GM23338 (cell line): ENCODE measurements around the gene HOXA11.

Experiments
- CREB1 ChIP-seq: fragments of 250-450 bp; sonication (Bioruptor Pico); IDR thresholded peaks from 2 replicates; pipeline ENCODE4 v1.5.0; 2020; ENCODE audit warnings: low read depth, mild to moderate bottlenecking, moderate library complexity
- CTCF ChIP-seq, 2 experiments: fragments of 200-600 bp in 1 of 2; sonication (generic) in 1 of 2; conservative IDR thresholded peaks; 2 replicates each; pipeline versions ENCODE4 v1.5.1 to v1.6.1; 2016 to 2017; ENCODE audit warnings: antibody characterized with exemption in 2 of 2, low read depth in 2 of 2, mild to moderate bottlenecking in 2 of 2, moderate library complexity in 1 of 2
- POLR2AphosphoS5 ChIP-seq: IDR thresholded peaks from 2 replicates; pipeline ENCODE4 v1.6.1; 2016; ENCODE audit warnings: antibody characterized with exemption, low read depth
- ZNF331 ChIP-seq: fragments of 250-450 bp; sonication (Bioruptor Pico); IDR thresholded peaks from 2 replicates; pipeline ENCODE4 v1.5.0; 2020; ENCODE audit warnings: low read depth, mild to moderate bottlenecking, moderate library complexity

GRCh38 chr7:27187475-27188385, 2.7 kb upstream of the HOXA11 start:
- TF ChIP-seq CREB1 (CRISPR knock-in tag) (no peak), ZNF331 (no peak), POLR2AphosphoS5 (no peak), CTCF (conservative IDR thresholded peaks at IDR 0.05; ENCODE audit: low read depth in 2 of 2) (no peak)
